GM21717 (cell line): ENCODE data around the gene PIP4K2A.

Experiments
- ATAC-seq: cut with Tn5 transposase; IDR thresholded peaks from one replicate; pipeline ENCODE4 v1.9.1; 2021; ENCODE audit warnings: mild to moderate bottlenecking, moderate library complexity; ENCODE audit not compliant: unreplicated experiment

Gene PIP4K2A

DNA sequence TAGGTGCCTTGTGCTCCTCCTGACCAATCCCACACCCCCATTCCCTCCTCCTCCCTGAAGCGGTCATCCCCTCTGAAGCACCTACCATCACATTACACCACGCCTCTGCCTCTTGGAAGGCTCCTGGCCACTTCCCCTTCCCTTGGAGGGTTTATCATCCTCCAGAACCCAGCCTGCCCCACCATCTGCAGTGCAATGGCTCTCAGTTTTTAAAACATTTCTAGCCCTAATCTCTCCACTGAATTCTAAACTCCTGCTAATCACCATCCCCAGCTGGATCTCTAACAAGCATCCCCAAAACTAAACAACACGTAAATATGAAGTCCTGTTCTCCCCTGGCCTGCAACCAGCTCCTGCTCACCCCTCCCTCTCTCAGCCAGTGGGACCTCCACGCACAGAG is 70.6 kb downstream of the PIP4K2A start:
- ATAC-seq: no peak

DNA sequence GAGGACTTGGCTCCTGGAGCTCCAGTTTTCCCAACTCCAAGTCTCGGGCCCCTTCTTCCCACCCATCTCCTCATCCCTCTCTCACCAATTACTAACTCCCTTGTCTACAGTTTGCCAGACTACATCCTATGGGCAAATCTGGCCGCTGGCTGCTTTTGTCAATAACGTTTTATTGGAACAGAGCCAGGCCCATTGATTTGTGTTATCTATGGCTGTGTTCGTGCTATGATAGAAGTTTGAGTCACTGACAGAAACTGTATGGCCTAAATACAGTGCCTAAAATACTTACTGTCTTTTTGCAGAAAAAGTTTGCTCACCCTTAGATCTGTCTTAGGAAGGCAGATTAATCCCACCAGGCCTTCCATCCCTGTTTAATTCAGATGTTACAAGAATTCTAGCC is 71.3 kb downstream of the PIP4K2A start:
- no peak for ATAC-seq

DNA sequence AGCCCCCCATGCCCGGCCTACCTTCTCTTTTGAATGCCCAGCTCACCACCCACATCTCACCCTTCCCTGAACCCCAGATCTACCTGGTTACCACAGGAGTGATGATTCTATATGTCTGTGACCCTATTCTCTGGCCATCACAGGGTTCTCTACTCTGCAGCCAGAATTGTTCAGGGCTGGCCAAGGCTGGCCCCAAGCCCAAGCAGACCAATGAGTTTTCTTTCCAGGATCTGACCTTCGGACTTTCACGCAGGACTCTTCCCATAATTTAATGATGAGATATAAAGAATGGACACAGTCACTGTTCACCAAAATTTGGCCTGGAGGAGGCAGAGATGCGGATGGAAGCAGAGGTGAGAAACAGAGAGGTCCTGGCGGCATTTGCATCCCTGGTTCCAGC is 72.6 kb downstream of the PIP4K2A start:
- ATAC-seq: no peak

DNA sequence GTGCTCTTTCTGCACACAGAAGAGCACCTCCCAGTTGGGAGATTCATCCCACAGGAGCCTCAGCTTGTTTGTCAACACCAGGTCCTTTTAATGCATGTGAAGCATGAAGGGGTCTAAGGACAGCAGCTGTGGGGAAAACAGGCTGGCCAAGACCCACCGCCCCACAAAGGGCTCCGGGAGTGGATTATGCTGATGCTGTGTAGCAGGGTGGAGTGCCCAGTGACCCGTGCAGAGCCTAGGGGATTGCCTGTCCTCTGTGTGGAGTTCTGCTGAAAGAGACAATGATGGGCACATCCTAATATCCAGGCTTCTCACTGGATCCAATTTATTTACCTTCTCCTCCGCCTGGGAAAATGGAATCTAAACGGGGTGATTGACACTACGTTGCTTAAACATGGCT is 74.0 kb downstream of the PIP4K2A start:
- no peak for ATAC-seq

DNA sequence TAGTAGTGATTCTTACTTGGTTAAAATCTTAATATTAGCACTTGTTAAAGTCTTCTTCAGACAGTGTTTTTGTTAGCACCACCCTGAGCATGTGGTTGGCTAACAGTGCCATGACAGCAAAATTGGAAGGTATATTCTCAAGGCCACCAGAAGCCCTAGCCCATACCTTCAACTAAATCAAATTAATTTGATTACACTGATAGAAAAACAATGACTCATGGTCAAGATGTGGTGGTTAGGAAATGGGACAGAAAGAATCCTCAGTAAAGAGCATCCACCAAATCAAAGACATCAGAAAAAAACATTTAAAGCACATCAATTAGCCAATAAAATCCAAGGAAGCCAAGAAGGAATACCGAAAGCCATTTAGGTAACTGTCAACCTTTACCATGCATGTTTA is 75.5 kb downstream of the PIP4K2A start:
- ATAC-seq: no peak

DNA sequence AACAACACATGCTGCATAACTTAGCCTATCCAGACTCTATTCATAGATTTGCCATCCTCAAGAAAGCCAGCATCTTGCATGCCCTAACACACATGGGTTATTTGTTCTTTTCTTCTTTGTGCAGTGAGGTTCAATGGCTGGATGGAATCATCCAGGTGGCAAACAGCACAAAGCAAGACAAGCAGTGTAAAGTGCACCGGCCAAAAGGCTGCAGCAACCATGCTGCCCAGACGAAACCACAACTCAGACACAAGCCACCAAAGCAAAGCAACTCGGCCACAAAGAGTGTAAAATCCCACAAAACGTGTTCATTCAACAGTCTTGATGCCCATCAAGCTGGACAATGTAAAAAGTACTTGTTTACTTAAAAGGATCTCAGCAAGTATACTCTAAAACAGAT is 76.9 kb downstream of the PIP4K2A start:
- no peak for ATAC-seq

DNA sequence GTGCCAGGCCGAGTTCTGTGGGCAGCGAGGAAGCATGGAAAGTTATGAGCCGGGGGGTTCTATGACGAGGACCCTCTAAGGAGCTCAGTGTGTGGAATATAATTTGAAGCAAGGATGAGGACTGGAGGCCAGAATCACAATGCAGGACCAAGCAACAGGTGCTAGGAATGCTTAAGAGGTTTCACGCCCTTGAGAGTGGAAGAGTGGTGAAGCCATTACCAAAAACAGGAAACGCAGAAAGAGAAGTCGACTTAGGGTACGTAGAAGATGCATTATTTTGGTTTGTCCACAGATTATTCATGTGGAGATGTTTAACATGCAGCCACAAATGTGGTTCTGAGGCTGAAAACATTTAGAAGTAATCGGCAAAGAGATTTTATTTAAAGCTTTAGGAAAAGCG is 78.7 kb downstream of the PIP4K2A start:
- ATAC-seq: no peak

DNA sequence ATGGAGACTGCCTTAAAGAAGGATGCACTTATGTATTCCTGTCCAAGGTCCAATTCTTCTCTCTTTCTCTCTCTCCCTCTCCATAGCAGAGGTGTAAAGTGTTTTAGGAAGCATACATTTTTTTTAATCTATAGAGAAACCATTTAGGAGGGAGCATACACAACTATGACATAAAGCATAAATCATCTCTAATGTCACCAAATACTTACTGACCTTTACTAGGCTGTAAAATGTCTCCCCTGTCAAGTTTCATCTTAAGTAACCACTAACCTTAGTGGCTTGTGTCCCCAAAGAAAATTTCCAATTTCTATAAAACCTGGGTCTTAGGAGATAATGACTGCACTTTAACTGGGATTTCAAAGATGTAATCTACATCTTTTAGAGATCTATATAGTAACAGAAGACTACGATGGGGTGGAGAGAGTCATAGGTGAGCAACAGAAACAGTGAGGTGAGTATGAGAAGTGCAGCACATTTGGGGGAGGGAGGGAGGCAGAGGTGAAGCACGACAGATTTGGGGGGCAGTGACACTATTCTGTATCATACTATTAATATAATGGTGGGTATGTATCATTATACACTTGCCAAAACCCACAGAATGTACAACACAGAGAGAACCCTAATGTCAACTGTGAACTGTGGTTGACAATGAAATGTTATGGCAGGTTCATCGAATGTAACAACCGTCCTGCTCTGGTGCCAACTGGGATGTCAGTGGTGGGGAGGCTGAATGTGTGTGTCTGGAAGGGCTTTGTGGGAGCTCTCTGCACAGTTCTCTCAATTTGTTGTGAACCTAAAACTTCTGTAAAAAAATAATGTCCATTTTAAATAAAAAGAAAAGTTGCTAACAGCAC is 79.5 kb downstream of the PIP4K2A start:
- ATAC-seq: no peak

DNA sequence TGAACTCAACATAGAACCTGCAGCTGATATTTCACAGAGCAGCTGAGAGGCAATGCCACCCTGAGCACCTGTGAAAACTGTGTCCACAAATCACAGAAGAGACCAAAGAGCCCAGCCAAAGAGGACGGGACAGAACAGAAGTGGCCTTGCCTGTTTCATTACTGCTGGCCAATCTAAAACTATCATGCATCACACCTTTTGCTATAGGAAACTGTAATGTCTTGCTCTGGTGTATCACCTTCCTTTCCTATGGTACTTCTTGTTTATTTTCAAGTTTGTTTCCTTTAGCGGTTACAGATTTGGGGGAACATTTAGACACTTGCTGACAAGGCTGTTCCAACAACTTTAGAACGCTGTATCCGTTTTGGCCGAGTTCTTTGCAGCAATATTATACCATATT is 80.3 kb downstream of the PIP4K2A start:
- no peak for ATAC-seq

DNA sequence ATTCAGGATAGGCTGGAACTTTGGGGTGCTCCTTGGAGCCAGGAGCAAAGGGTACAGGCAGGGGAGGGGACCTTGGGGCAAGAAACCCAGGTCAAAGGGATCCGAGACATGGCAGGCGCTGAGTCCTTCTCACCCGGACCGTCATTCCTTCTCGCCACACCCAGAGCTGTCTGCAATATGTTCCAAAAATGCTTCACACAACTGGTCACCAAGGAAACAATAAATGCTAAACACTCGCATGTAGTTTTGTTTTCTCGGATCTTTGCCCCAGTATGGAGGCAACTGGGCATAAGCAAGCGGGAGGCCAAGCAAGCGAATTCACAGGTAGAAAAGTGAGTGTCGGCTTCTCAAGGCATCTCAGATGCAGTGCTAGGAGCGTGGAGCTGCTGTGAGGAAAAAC is 80.8 kb downstream of the PIP4K2A start:
- no peak for ATAC-seq

DNA sequence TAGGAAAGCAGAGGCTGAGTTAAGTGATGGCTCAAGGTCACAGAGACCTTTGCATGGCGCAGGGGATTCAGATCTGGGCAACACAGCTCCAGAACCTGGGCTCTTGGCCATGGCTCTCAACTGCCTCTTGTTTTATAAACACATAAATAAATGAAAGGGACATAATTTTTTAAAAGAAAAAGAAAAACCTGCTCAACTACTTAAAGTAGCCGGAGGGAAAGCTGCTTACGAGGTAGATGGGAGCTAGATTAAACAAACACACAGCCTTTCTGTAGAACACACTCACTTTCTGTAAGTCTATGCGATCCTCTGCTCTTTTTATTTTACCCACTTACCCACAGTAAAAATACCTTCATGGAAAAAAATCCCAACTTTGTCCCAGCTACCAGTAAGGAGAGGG is 81.3 kb downstream of the PIP4K2A start:
- ATAC-seq: no peak

DNA sequence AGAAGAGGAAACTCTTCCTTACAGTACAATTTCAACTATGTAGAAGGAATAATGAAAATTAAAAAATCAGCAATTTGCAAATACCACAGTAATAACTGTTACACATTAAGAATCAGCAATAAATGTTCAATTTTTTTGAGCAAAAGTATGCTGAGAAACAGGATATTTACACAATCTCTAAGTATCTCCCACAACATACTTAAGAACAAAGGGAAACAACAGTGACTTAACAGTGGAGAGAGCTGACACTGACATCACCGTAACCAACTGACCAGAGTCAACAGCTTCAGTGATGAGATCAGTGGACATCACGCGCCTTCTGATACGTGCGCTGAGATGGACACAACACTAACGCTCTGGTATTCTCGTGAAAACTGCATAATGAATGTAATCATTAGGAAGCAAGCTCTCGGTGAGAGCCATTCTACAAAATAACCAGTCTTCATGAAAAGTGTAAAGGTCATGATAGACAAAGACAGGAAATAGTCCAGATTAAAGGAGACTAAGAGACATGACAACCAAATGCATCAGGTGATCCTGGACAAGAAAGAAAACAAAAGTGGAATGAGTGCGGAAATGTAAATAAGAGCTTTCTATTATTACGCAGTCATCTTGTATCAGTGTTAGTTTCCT is 82.6 kb downstream of the PIP4K2A start:
- no peak for ATAC-seq

DNA sequence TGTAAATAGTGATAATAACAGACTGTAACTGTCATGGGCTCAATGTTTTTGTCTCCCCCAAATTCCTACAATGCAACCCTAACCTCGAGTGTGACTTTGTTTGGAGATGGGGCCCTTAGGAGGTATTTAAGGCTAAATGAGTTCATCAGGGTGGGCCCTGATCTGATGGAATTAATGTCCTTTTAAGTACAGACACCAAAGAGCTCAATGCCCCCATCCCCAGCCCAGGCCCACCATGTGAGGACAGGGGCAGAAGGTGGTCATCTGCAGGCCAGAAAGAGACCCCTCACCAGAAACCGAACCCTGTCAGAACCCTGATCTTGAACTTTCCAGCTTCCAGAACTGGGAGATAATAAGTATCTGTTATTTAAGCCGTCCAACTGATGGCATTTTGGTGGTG is 83.2 kb downstream of the PIP4K2A start:
- no peak for ATAC-seq

DNA sequence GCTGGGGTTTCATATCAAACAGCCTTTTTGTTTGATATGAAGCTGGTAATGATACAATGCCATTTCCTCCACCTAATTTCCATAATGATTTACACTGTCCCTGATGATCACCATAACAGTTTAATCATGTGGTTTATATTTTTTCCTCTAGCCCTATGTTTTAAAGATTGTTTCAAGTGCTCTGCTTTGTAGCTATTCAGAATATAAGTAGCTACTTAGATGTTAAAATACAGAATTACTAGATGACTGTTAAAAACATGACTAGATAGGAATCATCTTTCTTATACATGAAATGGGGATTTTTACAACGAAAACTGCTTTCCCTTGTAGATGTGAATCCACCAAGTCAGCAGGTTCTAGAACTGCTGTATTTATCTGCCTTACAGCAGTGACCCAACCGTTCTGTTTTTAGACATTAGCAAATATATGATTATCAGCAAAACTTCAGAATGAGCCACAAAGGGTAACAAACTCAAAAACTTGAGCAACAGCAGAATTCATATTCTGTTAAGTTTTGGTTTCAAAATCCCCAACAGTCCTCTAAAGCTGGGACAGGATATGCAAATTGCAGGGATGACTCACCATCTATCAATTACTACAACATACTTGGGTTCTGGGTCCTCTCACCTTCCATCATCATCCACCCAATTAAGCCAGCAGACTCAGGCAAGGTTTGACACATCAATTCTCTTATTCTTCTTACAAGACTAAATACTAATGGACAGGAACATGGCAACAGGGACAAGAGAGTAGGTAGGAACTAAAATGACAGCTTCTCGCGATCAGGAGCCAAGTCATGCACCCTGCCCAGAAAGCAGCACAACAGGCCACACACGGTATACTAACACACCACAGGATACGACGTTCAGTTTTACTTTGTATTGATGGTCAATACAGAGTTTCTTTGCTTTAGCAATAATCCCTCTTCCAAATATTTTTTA is 83.9 kb downstream of the PIP4K2A start:
- ATAC-seq: peak; percentile 82

DNA sequence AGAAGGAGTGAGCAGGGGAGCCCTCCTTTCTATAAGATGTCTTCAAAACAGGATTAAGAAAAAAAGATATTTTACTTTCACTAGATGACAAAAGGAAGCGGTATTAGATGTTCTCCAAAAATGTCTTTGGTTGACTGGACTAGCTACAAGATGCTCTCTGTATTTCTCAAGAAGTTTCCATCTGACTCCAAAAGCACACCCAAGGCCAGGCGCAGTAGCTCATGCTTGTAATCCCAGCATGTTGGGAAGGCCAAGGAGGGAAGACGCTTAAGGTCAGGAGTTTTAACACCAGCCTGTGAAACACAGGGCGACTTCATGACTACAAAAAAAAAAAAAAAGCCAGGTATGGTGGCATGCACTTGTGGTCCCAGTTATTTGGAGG is 84.5 kb downstream of the PIP4K2A start:
- peak; percentile 33 for ATAC-seq

DNA sequence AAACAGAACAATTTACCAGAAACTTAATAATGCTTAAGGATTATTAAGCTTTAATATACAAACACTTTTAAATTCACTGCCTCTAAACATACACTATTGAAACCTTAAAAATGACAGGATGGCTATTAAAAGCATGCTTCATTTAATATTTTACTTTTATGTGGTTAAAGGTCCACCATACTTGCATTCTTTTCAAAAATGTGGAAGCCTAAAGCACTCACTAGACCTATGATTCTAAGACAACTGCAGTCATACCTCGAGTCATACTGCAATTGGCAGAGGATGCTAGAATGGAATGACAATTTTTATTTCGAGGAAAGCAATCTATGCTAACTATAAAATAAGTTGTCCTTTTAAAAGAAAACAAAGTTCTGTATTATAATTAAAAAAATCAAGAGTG is 85.3 kb downstream of the PIP4K2A start:
- ATAC-seq: no peak

DNA sequence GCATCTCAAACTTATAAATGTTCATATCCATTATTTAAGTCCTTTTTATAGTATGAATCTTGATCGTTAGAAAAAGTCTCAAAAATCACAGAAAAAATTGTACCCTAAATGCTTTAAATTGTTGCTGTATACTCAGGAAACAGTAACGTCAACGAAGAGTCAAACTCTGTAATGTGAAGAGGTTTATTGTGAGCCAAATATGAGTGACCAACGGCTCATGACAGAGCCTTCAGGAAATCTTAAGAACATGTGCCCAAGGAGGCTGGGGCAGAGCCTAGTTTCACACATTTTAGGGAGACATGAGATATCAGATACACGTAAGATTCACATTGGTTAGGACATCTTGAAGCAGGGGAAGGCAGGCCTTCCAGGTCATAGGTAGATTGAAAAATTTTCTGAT is 86.1 kb downstream of the PIP4K2A start:
- no peak for ATAC-seq

DNA sequence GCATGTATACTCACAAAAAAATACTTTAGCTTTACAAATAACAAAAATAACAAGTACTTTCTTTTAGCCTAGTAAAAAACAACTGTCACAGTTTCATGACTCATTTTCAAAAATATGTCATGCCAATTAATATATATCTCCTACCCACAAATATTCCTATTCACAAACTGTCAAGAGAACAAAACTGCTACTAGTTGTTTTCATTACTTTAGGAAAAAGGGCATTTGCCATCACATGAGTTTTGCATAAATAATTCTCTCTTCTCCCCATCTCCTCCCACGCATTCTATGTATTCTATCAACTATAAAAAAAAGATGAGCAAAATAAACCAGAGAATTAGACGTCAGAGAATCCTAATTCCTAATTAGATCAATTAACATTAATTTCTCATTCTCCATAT is 87.6 kb downstream of the PIP4K2A start:
- ATAC-seq: no peak

DNA sequence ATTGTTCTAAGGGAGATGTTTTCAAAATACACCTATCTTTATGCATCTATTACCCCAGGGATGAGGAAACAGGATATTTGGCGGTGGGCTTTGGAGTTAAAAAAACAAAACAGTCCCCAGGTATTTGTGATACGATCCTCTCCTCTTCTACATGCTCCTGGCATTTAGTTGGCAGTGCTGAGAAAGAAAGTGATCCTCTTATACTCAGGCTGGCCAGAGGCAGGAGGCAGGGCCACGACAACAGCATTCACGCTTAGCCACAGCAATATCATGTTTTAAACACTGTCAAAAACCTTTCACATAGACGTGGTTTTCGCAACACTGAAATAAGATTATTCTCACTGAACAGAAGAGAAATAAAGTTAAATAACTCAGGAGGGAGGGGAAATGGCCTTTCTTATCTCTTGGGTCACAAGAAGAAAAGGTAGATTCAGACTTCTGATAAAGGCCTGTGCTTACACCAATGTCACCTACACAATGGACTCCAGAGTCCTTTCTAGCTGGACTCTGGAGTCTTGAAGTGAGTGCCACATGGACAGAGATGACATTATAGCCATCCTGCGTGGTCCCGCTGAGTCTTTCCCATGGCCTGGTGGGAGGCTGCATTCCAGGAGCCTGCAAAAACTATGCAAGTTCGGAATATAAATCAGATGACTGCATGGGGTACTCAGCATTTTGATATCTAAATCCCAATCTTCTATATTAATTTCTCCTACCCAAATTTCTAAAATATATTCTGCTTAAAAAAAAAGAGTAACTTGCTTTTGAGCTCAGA is 88.7 kb downstream of the PIP4K2A start:
- ATAC-seq: no peak

DNA sequence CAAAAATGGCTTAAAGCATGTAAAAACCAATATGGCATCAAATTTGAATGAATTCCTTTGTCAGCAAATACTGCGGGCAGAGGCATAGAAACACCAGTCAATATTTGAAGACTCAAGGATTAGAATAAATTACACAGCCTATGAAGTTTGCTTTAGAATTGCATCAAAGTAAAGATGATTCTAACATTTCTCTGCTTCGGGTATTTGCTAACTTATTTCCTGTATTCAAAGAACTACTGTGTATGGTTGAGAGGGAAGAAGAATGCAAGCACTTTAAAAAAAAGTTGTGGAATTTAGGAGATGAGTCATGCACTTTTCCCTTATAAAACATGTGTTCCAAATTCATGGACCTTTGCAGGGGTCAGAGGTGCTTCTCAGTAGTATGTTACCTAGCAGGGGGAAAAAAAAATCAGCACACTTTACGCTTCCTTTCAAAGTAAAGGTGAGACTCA is 90.1 kb downstream of the PIP4K2A start:
- ATAC-seq: no peak
